B cell (primary cell): ENCODE data around the gene BTRC. TPM values are rescaled to one million over a fixed set of nuclear protein-coding genes. Genes with fewer than 3 reads are reported as not detected.

Experiments
- ATAC-seq: fragments of 200-7000 bp; cut with Tn5 transposase; one replicate; pipeline ENCODE4 v1.10.0; 2021; ENCODE audit warnings: low read depth, mild to moderate bottlenecking, moderate number of reproducible peaks, moderate library complexity
- CTCF ChIA-PET: fragments of 350-600 bp; sonication (Branson Sonifier 250); formaldehyde crosslinking; loops from one replicate; lab custom pipeline; 2021; ENCODE audit warnings: antibody characterized with exemption, inconsistent platforms; lab: Charles Lee
- POLR2A ChIA-PET: fragments of 350-600 bp; sonication (Branson Sonifier 250); formaldehyde crosslinking; loops from one replicate; lab custom pipeline; 2021; ENCODE audit warnings: antibody characterized with exemption; lab: Charles Lee
- DNase-seq: peaks from one replicate; pipeline ENCODE4 v3.0.0; 2013
- H2AFZ ChIP-seq: 2 replicates; pipeline ENCODE4 v1.6.1; 2012; ENCODE audit warnings: mild to moderate bottlenecking, low read depth, low read length; ENCODE audit not compliant: insufficient read depth, poor library complexity, severe bottlenecking
- H3K27ac ChIP-seq, 2 donors: 1 replicate in 1 of 2; 2 replicates in 1 of 2; pipeline ENCODE4 v1.5.1; 2012 to 2013; ENCODE audit warnings: low read length in 2 of 2, mild to moderate bottlenecking in 2 of 2, moderate library complexity in 1 of 2
- H3K27me3 ChIP-seq, 4 experiments: fragments of 200-600 bp in 1 of 4; sonication (generic) in 1 of 4; replicated peaks in 1 of 4; 1 replicate in 2 of 4; 2 replicates in 2 of 4; pipeline versions ENCODE4 v1.6.1 to v1.7.0; 2013 to 2016; ENCODE audit warnings: low read length in 3 of 4, mild to moderate bottlenecking in 2 of 4, mixed read lengths in 1 of 4, moderate library complexity in 1 of 4; ENCODE audit not compliant: insufficient read depth in 4 of 4, control insufficient read depth in 3 of 4; ENCODE audit errors: control extremely low read depth in 1 of 4
- H3K36me3 ChIP-seq, 2 experiments: replicated peaks in 1 of 2; 1 replicate in 1 of 2; 2 replicates in 1 of 2; pipeline versions ENCODE4 v1.6.1 to v1.7.1; 2013; ENCODE audit warnings: low read length in 1 of 2; ENCODE audit not compliant: insufficient read depth in 2 of 2, control insufficient read depth in 1 of 2; ENCODE audit errors: control extremely low read depth in 1 of 2, extremely low read depth in 1 of 2
- H3K4me1 ChIP-seq, 2 donors: fragments of 200-600 bp in 1 of 2; sonication (generic) in 1 of 2; 1 replicate in 1 of 2; 2 replicates in 1 of 2; pipeline versions ENCODE4 v1.5.1 to v1.6.1; 2013 to 2017; ENCODE audit warnings: low read length in 2 of 2; ENCODE audit not compliant: control insufficient read depth in 2 of 2, insufficient read depth in 2 of 2
- H3K4me2 ChIP-seq: replicated peaks from 2 replicates; pipeline ENCODE3; 2012; ENCODE audit warnings: mild to moderate bottlenecking, low read depth, low read length; ENCODE audit not compliant: poor library complexity, severe bottlenecking
- H3K4me3 ChIP-seq, 5 experiments: fragments of 200-600 bp in 1 of 5; sonication (generic) in 1 of 5; 1 replicate in 3 of 5; 2 replicates in 2 of 5; pipeline versions ENCODE4 v1.5.1 to v1.7.0; 2011 to 2016; ENCODE audit warnings: low read length in 4 of 5, mild to moderate bottlenecking in 4 of 5, low read depth in 2 of 5, control low read depth in 1 of 5, moderate library complexity in 1 of 5; ENCODE audit not compliant: insufficient read depth in 1 of 5; ENCODE audit errors: control extremely low read depth in 1 of 5, extremely low read depth in 1 of 5
- H3K79me2 ChIP-seq: fragments of 200-600 bp; sonication (generic); one replicate; pipeline ENCODE4 v1.6.0; 2016; ENCODE audit warnings: low read length; ENCODE audit not compliant: control insufficient read depth, insufficient read depth
- H3K9ac ChIP-seq: fragments of 200-600 bp; sonication (generic); 2 replicates; pipeline ENCODE4 v1.6.1; 2017; ENCODE audit warnings: mild to moderate bottlenecking, low read length, moderate library complexity
- H3K9me3 ChIP-seq, 3 donors: one replicate each; pipeline versions ENCODE4 v1.6.1 to v1.7.1; 2013; ENCODE audit warnings: low read length in 2 of 3; ENCODE audit not compliant: control insufficient read depth in 2 of 3, insufficient read depth in 1 of 3; ENCODE audit errors: control extremely low read depth in 1 of 3
- H4K20me1 ChIP-seq: 2 replicates; pipeline ENCODE4 v1.6.0; 2012; ENCODE audit warnings: mild to moderate bottlenecking, low read length; ENCODE audit not compliant: insufficient read depth, control insufficient read depth, poor library complexity, severe bottlenecking
- H3K27ac Mint-ChIP-seq: one replicate; pipeline ENCODE4 v1.8.0; 2021; ENCODE audit warnings: mixed read lengths
- H3K27me3 Mint-ChIP-seq: one replicate; pipeline ENCODE4 v1.8.0; 2021; ENCODE audit warnings: mixed read lengths
- H3K4me1 Mint-ChIP-seq: one replicate; pipeline ENCODE4 v1.8.0; 2021; ENCODE audit warnings: mixed read lengths
- H3K4me3 Mint-ChIP-seq: one replicate; pipeline ENCODE4 v1.8.0; 2021; ENCODE audit warnings: mixed read lengths
- H3K9me3 Mint-ChIP-seq: one replicate; pipeline ENCODE4 v1.8.0; 2022; ENCODE audit warnings: mixed read lengths; ENCODE audit not compliant: insufficient read depth
- EZH2 ChIP-seq: IDR thresholded peaks from 2 replicates; pipeline ENCODE4 v1.6.1; 2012; ENCODE audit warnings: borderline replicate concordance, low read depth, mild to moderate bottlenecking, moderate library complexity, low read length; ENCODE audit not compliant: insufficient read depth, poor library complexity, severe bottlenecking
- WGBS: methylation state at CpG from one replicate; pipeline ENCODE4 v1.1.5; 2013; ENCODE audit warnings: missing lambda C conversion rate; ENCODE audit not compliant: insufficient coverage; 5-methylcytosine and 5-hydroxymethylcytosine counted together
- intact Hi-C: fragments of 100-400 bp; cut with micrococcal nuclease; formaldehyde crosslinking; loops from one replicate; pipeline ENCODE4 v1.10.0; 2022
- polyA plus RNA-seq: library from polyadenylated mRNA; depleted of rRNA; stranded (reverse); fragments of >200 nt; gene quantifications from 2 replicates; pipeline ENCODE4 v1.2.3, GENCODE V29; 2012
- total RNA-seq, 2 donors: library from RNA; stranded (reverse); fragments of 120-200 nt in 1 of 2; gene quantifications; 1 replicate in 1 of 2; 2 replicates in 1 of 2; pipeline versions ENCODE4 v1.2.3 to v1.2.4, GENCODE V29; 2013 to 2022
- TF ChIP-seq, protein P1 (sequence below): fragments of 200-600 bp; IDR thresholded peaks from one replicate; pipeline ENCODE4 v1.8.0; 2022; ENCODE audit warnings: antibody characterized with exemption, mild to moderate bottlenecking

BTRC gene
- total and polyA plus RNA-seq, 2 donors (not counting 1 experiment from before 2014, with no cell fraction given): 4.3 to 21.9 TPM

DNA sequence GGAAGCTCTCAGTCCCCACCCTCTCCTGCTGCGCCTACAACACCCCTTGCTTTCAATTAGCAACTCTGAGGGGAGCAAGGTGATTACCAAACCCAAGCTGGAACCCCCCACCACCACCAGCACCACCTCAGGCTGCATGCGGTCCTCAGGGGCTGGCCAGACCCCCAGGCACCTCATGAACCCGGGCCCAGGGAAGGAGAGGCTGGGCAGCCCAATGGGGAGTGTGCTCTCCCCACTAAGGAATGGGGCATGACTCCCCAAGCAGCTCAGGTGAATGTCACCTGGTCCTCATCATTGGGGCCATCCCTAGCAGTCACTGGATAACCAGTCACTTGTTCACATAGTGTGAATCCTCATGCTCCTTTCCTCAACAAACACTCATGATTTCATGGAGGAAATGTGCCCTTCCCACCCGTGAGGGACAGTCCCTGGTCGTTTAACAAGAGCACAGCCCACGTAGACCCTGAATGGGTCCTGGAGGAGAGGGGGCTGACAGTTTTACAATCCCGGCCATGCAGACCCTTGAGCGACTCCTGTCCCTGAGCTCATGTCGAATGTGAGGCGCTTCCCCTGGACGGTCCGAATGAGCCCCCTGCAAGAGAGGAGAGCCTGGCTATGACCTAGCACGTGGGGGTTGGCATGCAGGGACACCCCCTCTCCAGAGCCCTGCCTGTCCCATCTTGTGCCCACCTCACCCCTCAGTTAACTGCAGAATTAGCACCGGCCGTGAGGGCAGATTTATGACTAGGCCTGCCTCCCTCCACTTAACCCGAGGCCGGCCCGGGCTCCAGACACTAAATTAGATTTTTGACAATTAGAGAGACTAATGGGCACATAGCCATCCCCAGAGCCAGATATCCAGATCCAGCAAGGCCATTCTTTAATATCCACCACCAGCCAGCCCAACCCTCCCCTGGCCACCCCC lies 205.0 kb downstream of the BTRC start:
- no peak overlapping the region for H3K4me3 Mint-ChIP-seq
- Histone ChIP-seq H3K9me3 (no peaks in the 10 kb centered on the region), H3K27me3 (no peaks in the 10 kb centered on the region), H3K27ac (no peak overlapping the region), H3K36me3 (peaks cover 0 to 3% of the 10 kb centered on the region in 2 experiments), H3K9ac (no peak overlapping the region), H3K4me3 (no peak overlapping the region), H3K4me2 (no peak overlapping the region), H3K4me1 (no peaks in the 10 kb centered on the region), H3K79me2 (no peaks in the 10 kb centered on the region), H4K20me1 (no peaks in the 10 kb centered on the region), H2AFZ (no peak overlapping the region)
- H3K4me1 Mint-ChIP-seq: peaks cover 2% of the 10 kb centered on the region
- CTCF ChIA-PET: no interaction called here
- DNase-seq (no peak), ATAC-seq (no peak)
- POLR2A ChIA-PET: interaction anchor here (0.5 kb wide), 1 partner anchor 14 kb away, joined by 5 read pairs; no protein-coding TSS in a partner anchor
- no peak overlapping the region for H3K27ac Mint-ChIP-seq
- no peaks in the 10 kb centered on the region for H3K9me3 Mint-ChIP-seq
- peaks cover 13% of the 10 kb centered on the region for H3K27me3 Mint-ChIP-seq
- 75% methylated on average over 17 of the region's 18 CpGs for WGBS
- no peak for TF ChIP-seq EZH2
- TF ChIP-seq, protein P1, sequence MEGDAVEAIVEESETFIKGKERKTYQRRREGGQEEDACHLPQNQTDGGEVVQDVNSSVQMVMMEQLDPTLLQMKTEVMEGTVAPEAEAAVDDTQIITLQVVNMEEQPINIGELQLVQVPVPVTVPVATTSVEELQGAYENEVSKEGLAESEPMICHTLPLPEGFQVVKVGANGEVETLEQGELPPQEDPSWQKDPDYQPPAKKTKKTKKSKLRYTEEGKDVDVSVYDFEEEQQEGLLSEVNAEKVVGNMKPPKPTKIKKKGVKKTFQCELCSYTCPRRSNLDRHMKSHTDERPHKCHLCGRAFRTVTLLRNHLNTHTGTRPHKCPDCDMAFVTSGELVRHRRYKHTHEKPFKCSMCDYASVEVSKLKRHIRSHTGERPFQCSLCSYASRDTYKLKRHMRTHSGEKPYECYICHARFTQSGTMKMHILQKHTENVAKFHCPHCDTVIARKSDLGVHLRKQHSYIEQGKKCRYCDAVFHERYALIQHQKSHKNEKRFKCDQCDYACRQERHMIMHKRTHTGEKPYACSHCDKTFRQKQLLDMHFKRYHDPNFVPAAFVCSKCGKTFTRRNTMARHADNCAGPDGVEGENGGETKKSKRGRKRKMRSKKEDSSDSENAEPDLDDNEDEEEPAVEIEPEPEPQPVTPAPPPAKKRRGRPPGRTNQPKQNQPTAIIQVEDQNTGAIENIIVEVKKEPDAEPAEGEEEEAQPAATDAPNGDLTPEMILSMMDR: no peak
- intact Hi-C loops: no loop called here
